Ascending aorta (tissue), 2 donors: ENCODE data around the gene CTDSPL. TPM values are rescaled to one million over a fixed set of nuclear protein-coding genes. Genes with fewer than 3 reads are reported as not detected.
A peak's percentile ranks its signal among the peaks of the same experiment; 100 is the strongest.

Experiments used
- DNase-seq, 2 donors: peaks; one replicate each; pipeline ENCODE4 v3.0.0-alpha.2; 2019; ENCODE audit warnings: low spot score in 2 of 2
- H3K27ac ChIP-seq, 2 donors: fragments of 200-600 bp; sonication (generic); one replicate each; pipeline ENCODE4 v1.5.1; 2016 to 2017; ENCODE audit warnings: mild to moderate bottlenecking in 1 of 2
- H3K27me3 ChIP-seq: fragments of 200-600 bp; sonication (generic); one replicate; pipeline ENCODE4 v1.5.1; 2017
- H3K36me3 ChIP-seq, 2 donors: fragments of 200-600 bp; sonication (generic); one replicate each; pipeline ENCODE4 v1.5.1; 2016
- H3K4me1 ChIP-seq, 2 donors: fragments of 200-600 bp; sonication (generic); one replicate each; pipeline ENCODE4 v1.5.1; 2016 to 2017; ENCODE audit warnings: mild to moderate bottlenecking in 1 of 2
- H3K4me3 ChIP-seq, 2 donors: fragments of 200-600 bp; sonication (generic); one replicate each; pipeline ENCODE4 v1.5.1; 2016 to 2017; ENCODE audit warnings: mild to moderate bottlenecking in 1 of 2
- H3K9me3 ChIP-seq, 2 donors: fragments of 200-600 bp; sonication (generic); one replicate each; pipeline ENCODE4 v1.5.1; 2016
- CTCF ChIP-seq, 3 experiments: fragments of 200-600 bp in 2 of 3; fragments of 450-650 bp in 1 of 3; sonication (generic) in 2 of 3; IDR thresholded peaks; one replicate each; pipeline ENCODE4 v1.5.1; 2016 to 2019; ENCODE audit warnings: antibody characterized with exemption in 3 of 3, mild to moderate bottlenecking in 1 of 3, moderate library complexity in 1 of 3
- intact Hi-C: fragments of 100-400 bp; cut with DNase I; formaldehyde crosslinking; loops from one replicate; pipeline ENCODE4 v1.15.1; 2023
- total RNA-seq: library from RNA; depleted of rRNA; stranded (reverse); fragments of >200 nt; gene quantifications from one replicate; pipeline ENCODE4 v1.1.0, GENCODE V29; 2016

CTDSPL gene
- total RNA-seq, 1 donor from 2014 or later: 80.9 TPM

GRCh38 chr3:38026856-38027255, 165.2 kb downstream of the CTDSPL start:
- no peak overlapping the region for H3K4me3 ChIP-seq
- peaks cover 25 to 36% of the 10 kb centered on the region in 2 donors for H3K4me1 ChIP-seq
- intact Hi-C loops: no loop called here
- H3K27ac ChIP-seq: peak overlapping the region; percentile 92 to 98
- H3K36me3 ChIP-seq: no peaks in the 10 kb centered on the region
- peak in 1 of 2 donors; percentile 55 for DNase-seq
- no peaks in the 10 kb centered on the region for H3K27me3 ChIP-seq
- TF ChIP-seq CTCF (IDR thresholded peaks at IDR 0.05): no peak
- no peaks in the 10 kb centered on the region for H3K9me3 ChIP-seq

GRCh38 chr3:38027466-38028465, 166.1 kb downstream of the CTDSPL start:
- intact Hi-C loops: loop anchor here (2.0 kb wide), 1 partner anchor 137 kb away; the partner anchor contains the start of gene OXSR1
- Histone ChIP-seq H3K4me3 (peak overlapping the region; percentile 73 to 88), H3K27ac (peak overlapping the region; percentile 91 to 97), H3K36me3 (no peaks in the 10 kb centered on the region), H3K27me3 (no peaks in the 10 kb centered on the region), H3K4me1 (peaks cover 25 to 36% of the 10 kb centered on the region in 2 donors), H3K9me3 (no peaks in the 10 kb centered on the region)
- no peak for DNase-seq
- TF ChIP-seq CTCF (IDR thresholded peaks at IDR 0.05): no peak

- Histone ChIP-seq H3K27me3 (no peaks in the 10 kb centered on the region), H3K4me3 (peak overlapping the region; percentile 73 to 88), H3K9me3 (no peaks in the 10 kb centered on the region), H3K36me3 (no peaks in the 10 kb centered on the region), H3K4me1 (peaks cover 25 to 36% of the 10 kb centered on the region in 2 donors), H3K27ac (peak overlapping the region; percentile 91 to 97)
- no peak for TF ChIP-seq CTCF (IDR thresholded peaks at IDR 0.05)
- intact Hi-C loops: loop anchor here (2.0 kb wide), 1 partner anchor 136 kb away; the partner anchor contains the start of gene OXSR1
- peak in 1 of 2 donors; percentile 72 for DNase-seq
Measured at GRCh38 chr3:38028621-38029361, 167.1 kb downstream of the CTDSPL start.

- peak; percentile 67 to 95 for DNase-seq
- intact Hi-C loops: loop anchor here (2.0 kb wide), 1 partner anchor 135 kb away; the partner anchor contains the start of gene OXSR1
- Histone ChIP-seq H3K27ac (peak within 1 kb of the TSS; percentile 91 to 97), H3K27me3 (no peaks in the 10 kb centered on the region), H3K36me3 (no peaks in the 10 kb centered on the region), H3K9me3 (no peaks in the 10 kb centered on the region), H3K4me1 (peaks cover 25 to 36% of the 10 kb centered on the region in 2 donors), H3K4me3 (peak within 1 kb of the TSS; percentile 73 to 88)
- TF ChIP-seq CTCF (IDR thresholded peaks at IDR 0.05): no peak
Measured at GRCh38 chr3:38029400-38030125, 167.9 kb downstream of the CTDSPL start, which contains the start of gene PLCD1. Gene PLCD1 (minus strand): TSS chr3:38029642. CDS start chr3:38029539, 103 bp downstream.
